CD4-positive, CD25-positive, alpha-beta regulatory T cell (primary cell): ENCODE data around the gene FUT3. TPM values are rescaled to one million over a fixed set of nuclear protein-coding genes. Genes with fewer than 3 reads are reported as not detected.

ENCODE experiments used
- ATAC-seq, 2 donors: fragments of 150-1000 bp; cut with Tn5 transposase; one replicate each; pipeline ENCODE4 v1.10.0; 2021; ENCODE audit warnings: low read depth in 2 of 2, moderate number of reproducible peaks in 2 of 2, moderate library complexity in 1 of 2
- DNase-seq, 3 donors: peaks; one replicate each; pipeline versions ENCODE4 v3.0.0 to v3.0.0-alpha.2; 2012 to 2022; ENCODE audit warnings: mixed read lengths in 1 of 3
- H3K27ac ChIP-seq: one replicate; pipeline ENCODE4 v1.7.0; 2013; ENCODE audit warnings: mild to moderate bottlenecking, low read length; ENCODE audit not compliant: insufficient read depth, poor library complexity, severe bottlenecking
- H3K27me3 ChIP-seq: one replicate; pipeline ENCODE4 v1.7.0; 2013; ENCODE audit warnings: low read length; ENCODE audit not compliant: control insufficient read depth, insufficient read depth
- H3K36me3 ChIP-seq: one replicate; pipeline ENCODE4 v1.7.0; 2013; ENCODE audit warnings: mild to moderate bottlenecking, low read length, moderate library complexity; ENCODE audit not compliant: control insufficient read depth, insufficient read depth
- H3K4me1 ChIP-seq: 2 replicates; pipeline ENCODE4 v1.7.0; 2013; ENCODE audit warnings: mild to moderate bottlenecking, low read length; ENCODE audit not compliant: insufficient read depth, control insufficient read depth, poor library complexity, severe bottlenecking
- H3K4me3 ChIP-seq: one replicate; pipeline ENCODE4 v1.7.0; 2013; ENCODE audit warnings: low read depth, mild to moderate bottlenecking, low read length, moderate library complexity
- H3K9me3 ChIP-seq, 2 experiments: 1 replicate in 1 of 2; 2 replicates in 1 of 2; pipeline ENCODE4 v1.7.0; 2013; ENCODE audit warnings: low read length in 2 of 2, mild to moderate bottlenecking in 1 of 2, moderate library complexity in 1 of 2; ENCODE audit not compliant: control insufficient read depth in 2 of 2
- H3K27ac Mint-ChIP-seq, 3 donors: one replicate each; pipeline ENCODE4 v1.8.0; 2020 to 2022; ENCODE audit warnings: mild to moderate bottlenecking in 3 of 3, mixed read lengths in 3 of 3, moderate library complexity in 2 of 3
- H3K27me3 Mint-ChIP-seq: one replicate; pipeline ENCODE4 v1.8.0; 2022; ENCODE audit warnings: mild to moderate bottlenecking, mixed read lengths
- H3K36me3 Mint-ChIP-seq: one replicate; pipeline ENCODE4 v1.8.0; 2020; ENCODE audit warnings: mixed read lengths
- H3K4me1 Mint-ChIP-seq, 4 donors: one replicate each; pipeline ENCODE4 v1.8.0; 2020 to 2022; ENCODE audit warnings: mixed read lengths in 4 of 4, mild to moderate bottlenecking in 1 of 4
- H3K4me3 Mint-ChIP-seq, 4 donors: one replicate each; pipeline ENCODE4 v1.8.0; 2020 to 2022; ENCODE audit warnings: mild to moderate bottlenecking in 4 of 4, mixed read lengths in 4 of 4, moderate library complexity in 3 of 4
- H3K9me3 Mint-ChIP-seq, 7 donors: one replicate each; pipeline ENCODE4 v1.8.0; 2020 to 2022; ENCODE audit warnings: mixed read lengths in 7 of 7, mild to moderate bottlenecking in 3 of 7, moderate library complexity in 2 of 7
- polyA plus RNA-seq, 4 donors: library from polyadenylated mRNA; unstranded; fragments of 300-500 nt; fragmentation: Illumina TruSeq; gene quantifications; one replicate each; pipeline ENCODE4 v1.2.3, GENCODE V29; 2021
- total RNA-seq: library from RNA; stranded (reverse); gene quantifications from one replicate; pipeline ENCODE4 v1.2.3, GENCODE V29; 2022

FUT3 gene
- total and polyA plus RNA-seq, 5 donors from 2014 or later: not detected

DNA sequence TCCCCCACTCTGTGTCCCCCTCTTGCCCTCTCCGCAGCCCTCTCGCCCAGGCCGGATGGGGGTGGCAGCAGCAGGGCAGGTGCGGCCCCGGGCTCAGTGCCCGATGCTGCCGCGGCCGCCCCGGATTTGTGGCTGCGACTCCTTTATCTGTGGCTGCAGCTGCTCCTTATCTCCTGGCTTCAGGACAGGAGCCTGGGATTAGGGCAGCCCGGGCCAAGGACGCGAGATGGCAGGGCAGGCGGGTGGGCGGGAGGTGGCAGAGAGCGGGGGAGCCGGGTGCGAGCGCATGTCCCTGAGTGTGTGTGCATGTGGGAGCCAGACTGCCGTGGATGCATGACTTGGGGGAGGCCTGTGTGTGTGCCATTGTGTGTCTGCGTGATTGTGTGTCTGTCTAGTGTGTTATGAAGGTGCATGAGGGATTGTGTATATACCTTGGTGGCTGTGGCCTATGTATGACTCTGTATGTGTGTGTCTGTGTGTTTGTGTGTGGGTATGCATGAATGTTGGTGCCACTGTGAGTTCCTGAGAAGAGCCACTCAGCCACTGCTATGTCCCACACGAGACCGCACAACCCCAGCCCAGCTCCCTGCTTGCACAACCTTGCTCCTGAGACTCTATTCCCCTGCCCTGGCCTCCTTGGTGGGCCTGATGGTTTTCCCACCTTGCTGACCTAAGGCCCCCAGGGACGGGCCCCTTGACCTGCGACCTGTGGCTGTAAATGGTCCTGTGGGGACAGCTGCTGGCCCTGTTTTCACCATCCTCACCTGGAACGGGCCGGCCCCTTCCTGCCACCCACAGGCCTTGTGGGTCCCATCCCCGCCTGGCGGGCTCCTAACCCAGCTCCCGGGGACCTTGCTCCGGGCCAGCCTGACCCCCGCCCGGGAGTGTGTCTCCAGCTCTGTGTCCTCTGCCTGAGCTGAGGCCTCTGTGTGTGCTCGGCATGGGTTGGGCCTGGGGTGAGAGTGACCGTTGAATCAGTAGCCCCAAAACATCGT lies 51.7 kb downstream of the FUT3 start:
- no peaks in the 10 kb centered on the region for H3K36me3 ChIP-seq
- no peak overlapping the region for H3K4me3 ChIP-seq
- Mint-ChIP-seq H3K27ac (peak overlapping the region in 1 of 3 donors; percentile 22), H3K4me1 (peaks cover 0 to 22% (median 4%) of the 10 kb centered on the region in 4 donors), H3K36me3 (no peaks in the 10 kb centered on the region), H3K9me3 (peaks cover 0 to 4% (median 0%) of the 10 kb centered on the region in 7 donors), H3K4me3 (peak overlapping the region in 1 of 4 donors; percentile 63), H3K27me3 (peaks cover 29% of the 10 kb centered on the region)
- ATAC-seq (no peak), DNase-seq (no peak)
- H3K27ac ChIP-seq: no peak overlapping the region
- H3K9me3 ChIP-seq: no peaks in the 10 kb centered on the region
- peaks cover 5% of the 10 kb centered on the region for H3K27me3 ChIP-seq
- H3K4me1 ChIP-seq: peaks cover 13% of the 10 kb centered on the region

DNA sequence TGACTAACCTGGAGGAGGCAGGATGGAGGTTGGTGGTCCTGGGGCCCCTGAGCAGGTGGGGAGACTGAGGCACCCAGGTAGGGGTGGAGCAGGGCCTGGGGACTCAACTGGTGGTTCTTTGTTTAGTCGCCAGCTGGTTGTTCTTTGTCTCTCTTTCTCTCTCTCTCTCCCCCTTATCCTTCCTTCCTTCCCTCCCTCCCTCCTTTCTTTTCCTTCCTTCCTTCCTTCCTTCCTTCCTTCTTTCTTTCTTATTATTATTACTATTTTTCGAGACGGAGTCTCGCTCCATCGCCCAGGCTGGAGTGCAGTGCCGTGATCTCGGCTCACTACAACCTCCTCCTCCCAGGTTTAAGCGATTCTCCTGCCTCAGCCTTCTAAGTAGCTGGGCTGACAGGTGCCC lies 53.0 kb downstream of the FUT3 start:
- H3K27ac ChIP-seq: no peak overlapping the region
- H3K4me3 Mint-ChIP-seq: no peak overlapping the region
- H3K9me3 Mint-ChIP-seq: peaks cover 0 to 2% (median 0%) of the 10 kb centered on the region in 7 donors
- H3K36me3 Mint-ChIP-seq: no peaks in the 10 kb centered on the region
- H3K27me3 Mint-ChIP-seq: peaks cover 16% of the 10 kb centered on the region
- H3K4me3 ChIP-seq: no peak overlapping the region
- no peak overlapping the region for H3K27ac Mint-ChIP-seq
- no peaks in the 10 kb centered on the region for H3K36me3 ChIP-seq
- DNase-seq (no peak), ATAC-seq (no peak)
- H3K4me1 ChIP-seq: peaks cover under 1% of the 10 kb centered on the region
- peaks cover 0 to 10% (median 1%) of the 10 kb centered on the region in 4 donors for H3K4me1 Mint-ChIP-seq
- peaks cover 4% of the 10 kb centered on the region for H3K27me3 ChIP-seq
- H3K9me3 ChIP-seq: no peaks in the 10 kb centered on the region

DNA sequence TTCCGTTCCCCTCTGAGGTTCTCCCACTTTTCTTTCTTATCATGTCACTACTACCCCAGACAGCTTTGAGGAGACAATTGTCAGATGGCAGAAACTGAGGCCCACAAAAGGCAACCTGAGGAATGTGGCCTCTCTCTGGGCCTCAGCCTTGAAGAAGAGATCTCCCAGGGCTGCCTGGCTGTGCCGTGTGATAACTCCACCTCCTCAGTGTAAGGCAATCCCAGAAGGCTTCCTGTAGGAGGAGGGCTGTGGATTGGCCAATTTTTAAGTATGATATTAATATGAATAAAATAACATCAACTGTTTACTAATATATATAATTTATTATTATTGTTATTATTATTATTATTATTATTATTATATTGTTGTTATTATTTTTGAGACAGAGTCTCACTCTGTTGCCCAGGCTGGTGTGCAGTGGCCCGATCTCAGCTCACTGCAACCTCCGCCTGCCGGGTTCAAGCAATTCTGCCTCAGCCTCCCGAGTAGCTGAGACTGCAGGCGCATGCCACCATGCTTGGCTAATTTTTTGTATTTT lies 55.8 kb downstream of the FUT3 start:
- Histone ChIP-seq H3K27ac (no peak overlapping the region), H3K4me1 (no peaks in the 10 kb centered on the region), H3K4me3 (no peak overlapping the region), H3K27me3 (peaks cover 3% of the 10 kb centered on the region), H3K9me3 (no peaks in the 10 kb centered on the region), H3K36me3 (no peaks in the 10 kb centered on the region)
- Mint-ChIP-seq H3K4me3 (no peak overlapping the region), H3K9me3 (peaks cover 0 to 2% (median 0%) of the 10 kb centered on the region in 7 donors), H3K27me3 (peaks cover 12% of the 10 kb centered on the region), H3K4me1 (peaks cover 0 to 9% (median 6%) of the 10 kb centered on the region in 4 donors), H3K36me3 (peaks cover 7% of the 10 kb centered on the region), H3K27ac (no peak overlapping the region)
- ATAC-seq: no peak
- no peak for DNase-seq

DNA sequence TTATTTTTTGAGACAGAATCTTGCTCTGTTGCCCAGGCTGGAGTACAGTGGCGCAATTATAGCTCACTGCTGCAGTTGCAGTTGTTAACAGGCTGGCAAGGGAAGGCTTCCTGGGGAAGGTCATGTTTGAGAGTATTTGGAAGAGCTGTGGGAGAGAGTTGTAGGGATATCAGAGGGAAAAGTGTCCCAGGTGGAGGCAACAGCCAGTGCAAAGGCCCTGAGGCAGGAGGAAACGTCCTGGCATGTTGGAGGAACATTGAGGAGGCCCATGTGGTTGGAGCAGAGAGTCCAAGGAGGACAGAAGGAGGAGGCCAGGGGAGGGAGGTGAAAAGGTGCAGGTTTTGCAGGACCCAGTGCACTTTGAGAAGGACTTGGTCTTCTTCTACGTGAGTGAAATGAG lies 58.1 kb downstream of the FUT3 start:
- ATAC-seq: no peak

More for the DNA sequence above, 58.1 kb downstream of the FUT3 start:
- Histone ChIP-seq H3K4me3 (no peak overlapping the region), H3K4me1 (peaks cover 7% of the 10 kb centered on the region), H3K27me3 (no peaks in the 10 kb centered on the region), H3K36me3 (peaks cover 13% of the 10 kb centered on the region), H3K9me3 (no peaks in the 10 kb centered on the region), H3K27ac (no peak overlapping the region)
- DNase-seq: no peak
- H3K36me3 Mint-ChIP-seq: peaks cover 16% of the 10 kb centered on the region
- H3K27me3 Mint-ChIP-seq: peaks cover 11% of the 10 kb centered on the region
- peaks cover 0 to 1% (median 0%) of the 10 kb centered on the region in 7 donors for H3K9me3 Mint-ChIP-seq
- H3K27ac Mint-ChIP-seq: peak overlapping the region in 1 of 3 donors; percentile 65
- no peak overlapping the region for H3K4me3 Mint-ChIP-seq
- peaks cover 0 to 14% (median 12%) of the 10 kb centered on the region in 4 donors for H3K4me1 Mint-ChIP-seq

Other genes with a start within 250 kb of the FUT3 start
- 271 TPM for gene SAFB2, start 228.7 kb downstream of the FUT3 start, total RNA-seq
- 10 to 100 TPM; 23.0 to 26.1 (median 23.3) TPM for gene SAFB2, start 228.7 kb downstream of the FUT3 start, polyA plus RNA-seq
- gene SAFB, start 228.4 kb downstream of the FUT3 start, total RNA-seq: 204 TPM
- 10 to 100 TPM; 36.9 to 56.2 (median 45.9) TPM for gene SAFB, start 228.4 kb downstream of the FUT3 start, polyA plus RNA-seq
- 21.2 TPM for gene MICOS13, start 170.9 kb downstream of the FUT3 start, total RNA-seq
- gene MICOS13, start 170.9 kb downstream of the FUT3 start, polyA plus RNA-seq: 100 to 1,000 TPM in 2 of 4 donors, 10 to 100 TPM in 2; 90.6 to 110 (median 100) TPM
- 2.4 TPM for gene HSD11B1L, start 170.4 kb downstream of the FUT3 start, total RNA-seq
- 1 to 10 TPM; 1.8 to 3.0 (median 2.3) TPM for gene HSD11B1L, start 170.4 kb downstream of the FUT3 start, polyA plus RNA-seq
- gene RPL36, start 161.2 kb downstream of the FUT3 start, total RNA-seq: 984 TPM
- gene RPL36, start 161.2 kb downstream of the FUT3 start, polyA plus RNA-seq: 1,000 to 10,000 TPM; 1,952 to 2,703 (median 2,229) TPM
- gene LONP1, start 131.3 kb downstream of the FUT3 start, total RNA-seq: 67.6 TPM
- gene LONP1, start 131.3 kb downstream of the FUT3 start, polyA plus RNA-seq: 10 to 100 TPM; 16.4 to 22.8 (median 20.3) TPM
- not detected for gene CATSPERD, start 130.8 kb downstream of the FUT3 start, total RNA-seq
- gene CATSPERD, start 130.8 kb downstream of the FUT3 start, polyA plus RNA-seq: under 1 TPM in 1 of 4 donors, not detected in 3; 0.17 TPM
- 3.5 TPM for gene PRR22, start 66.7 kb downstream of the FUT3 start, total RNA-seq
- gene PRR22, start 66.7 kb downstream of the FUT3 start, polyA plus RNA-seq: not detected
- gene DUS3L, start 60.3 kb downstream of the FUT3 start, total RNA-seq: 129 TPM
- 10 to 100 TPM; 25.4 to 38.3 (median 31.8) TPM for gene DUS3L, start 60.3 kb downstream of the FUT3 start, polyA plus RNA-seq
- gene NRTN, start 46.4 kb downstream of the FUT3 start, total RNA-seq: not detected
- under 1 TPM in 2 of 4 donors, not detected in 2; 0.21 to 0.68 TPM for gene NRTN, start 46.4 kb downstream of the FUT3 start, polyA plus RNA-seq
- gene FUT6, start 11.7 kb downstream of the FUT3 start, total RNA-seq: not detected
- not detected for gene FUT6, start 11.7 kb downstream of the FUT3 start, polyA plus RNA-seq
- gene FUT5, start 19.1 kb upstream of the FUT3 start, total RNA-seq: 3.7 TPM
- gene FUT5, start 19.1 kb upstream of the FUT3 start, polyA plus RNA-seq: under 1 TPM in 2 of 4 donors, not detected in 2; 0.11 to 0.14 TPM
- 120 TPM for gene NDUFA11, start 52.3 kb upstream of the FUT3 start, total RNA-seq
- 100 to 1,000 TPM; 408 to 499 (median 465) TPM for gene NDUFA11, start 52.3 kb upstream of the FUT3 start, polyA plus RNA-seq
- 25.0 TPM for gene VMAC, start 53.4 kb upstream of the FUT3 start, total RNA-seq
- 1 to 10 TPM; 4.9 to 9.5 (median 7.5) TPM for gene VMAC, start 53.4 kb upstream of the FUT3 start, polyA plus RNA-seq
- 38.8 TPM for gene CAPS, start 62.8 kb upstream of the FUT3 start, total RNA-seq
- 1 to 10 TPM; 1.2 to 3.1 (median 2.8) TPM for gene CAPS, start 62.8 kb upstream of the FUT3 start, polyA plus RNA-seq
- 106 TPM for gene RANBP3, start 126.7 kb upstream of the FUT3 start, total RNA-seq
- gene RANBP3, start 126.7 kb upstream of the FUT3 start, polyA plus RNA-seq: 10 to 100 TPM in 2 of 4 donors, 1 to 10 TPM in 2; 8.0 to 12.1 (median 10.0) TPM